ENCODE data around the gene SKA2.

- TF ChIP-seq POLR2AphosphoS5 (IDR thresholded peaks at IDR 0.05; ENCODE audit: borderline replicate concordance, low read depth, low read length): no peak
- no peak for TF ChIP-seq EZH2 (IDR thresholded peaks at IDR 0.05)
These were observed 39.5 kb downstream of the SKA2 start for GRCh38 chr17:59115474-59115873.

Data from SK-N-MC (cell line).